GM18508 (cell line): ENCODE measurements around the gene PNMA8C.
"Not testable (repeated sequence)": the region's sequence is repeated elsewhere in the genome, so short reads cannot be mapped to it uniquely, and the experiment has no call there.

Experiments used
- ATAC-seq: cut with Tn5 transposase; IDR thresholded peaks from one replicate; pipeline ENCODE4 v1.9.1; 2021; ENCODE audit warnings: moderate number of reproducible peaks; ENCODE audit not compliant: insufficient read depth, unreplicated experiment

PNMA8C gene

GRCh38 chr19:46391296-46392251, 37.2 kb downstream of the PNMA8C start:
- ATAC-seq: no peak

GRCh38 chr19:46390866-46391265, 37.9 kb downstream of the PNMA8C start:
- no peak for ATAC-seq

- ATAC-seq: no peak
Measured at GRCh38 chr19:46390121-46390858, 38.4 kb downstream of the PNMA8C start.

GRCh38 chr19:46388311-46389095, 40.2 kb downstream of the PNMA8C start:
- no peak for ATAC-seq

GRCh38 chr19:46387713-46388130, 41.0 kb downstream of the PNMA8C start:
- ATAC-seq: no peak

- ATAC-seq: no peak
Measured at GRCh38 chr19:46386996-46387712, 41.6 kb downstream of the PNMA8C start.

GRCh38 chr19:46386151-46386550, 42.6 kb downstream of the PNMA8C start:
- ATAC-seq: no peak

- ATAC-seq: no peak
Measured at GRCh38 chr19:46385636-46386035, 43.1 kb downstream of the PNMA8C start.

- no peak for ATAC-seq
Measured at GRCh38 chr19:46384396-46384795, 44.3 kb downstream of the PNMA8C start.

GRCh38 chr19:46383846-46384245, 44.9 kb downstream of the PNMA8C start:
- no peak for ATAC-seq

- no peak for ATAC-seq
Measured at GRCh38 chr19:46383171-46383815, 45.4 kb downstream of the PNMA8C start.

GRCh38 chr19:46381756-46382345, 46.9 kb downstream of the PNMA8C start:
- no peak for ATAC-seq

GRCh38 chr19:46381346-46381745, 47.4 kb downstream of the PNMA8C start:
- no peak for ATAC-seq

- no peak for ATAC-seq
Measured at GRCh38 chr19:46380690-46381089, 48.0 kb downstream of the PNMA8C start.

GRCh38 chr19:46378268-46378667, 50.5 kb downstream of the PNMA8C start:
- ATAC-seq: no peak

GRCh38 chr19:46376241-46377153, 52.2 kb downstream of the PNMA8C start:
- no peak for ATAC-seq

GRCh38 chr19:46375476-46376067, 53.2 kb downstream of the PNMA8C start:
- not testable (repeated sequence) for ATAC-seq
